K562 (cell line): ENCODE measurements around the gene DENND6A. TPM values are rescaled to one million over a fixed set of nuclear protein-coding genes. Genes with fewer than 3 reads are reported as not detected.
A peak's percentile ranks its signal among the peaks of the same experiment; 100 is the strongest.

Source experiments
- AFF1 ChIP-seq, 2 experiments: fragments of 450-650 bp; IDR thresholded peaks; 2 replicates each; pipeline ENCODE4 v1.6.1; 2018; ENCODE audit warnings: mild to moderate bottlenecking in 2 of 2, low read depth in 1 of 2; ENCODE audit not compliant: partially characterized antibody in 2 of 2
- ATF3 ChIP-seq, 2 experiments: fragments of 450-650 bp in 1 of 2; sonication (generic) in 1 of 2; formaldehyde crosslinking in 1 of 2; IDR thresholded peaks in 1 of 2; conservative IDR thresholded peaks in 1 of 2; 2 replicates each; pipeline versions ENCODE4 v1.6.1 to v1.8.1; 2016 to 2023; ENCODE audit warnings: mild to moderate bottlenecking in 2 of 2, moderate library complexity in 2 of 2, inconsistent platforms in 1 of 2, missing genetic modification reagents in 1 of 2
- C11orf30 ChIP-seq: fragments of 450-650 bp; IDR thresholded peaks from 2 replicates; pipeline ENCODE4 v1.6.1; 2016; ENCODE audit warnings: low read depth, mild to moderate bottlenecking
- CREM ChIP-seq: IDR thresholded peaks from 2 replicates; pipeline ENCODE4 v1.6.1; 2014; ENCODE audit warnings: antibody characterized with exemption, low read depth
- EZH2 ChIP-seq: IDR thresholded peaks from 2 replicates; pipeline ENCODE4 v1.6.1; 2012; ENCODE audit warnings: low read depth, mild to moderate bottlenecking, inconsistent platforms, low read length, borderline replicate concordance
- MAFG ChIP-seq: fragments of 450-650 bp; conservative IDR thresholded peaks from 2 replicates; pipeline ENCODE4 v1.6.1; 2016; ENCODE audit warnings: missing genetic modification characterization, missing compliant biosample characterization
- NCOA4 ChIP-seq: fragments of 450-650 bp; IDR thresholded peaks from 2 replicates; pipeline ENCODE4 v1.6.1; 2018; ENCODE audit warnings: mild to moderate bottlenecking; ENCODE audit not compliant: partially characterized antibody
- NFE2 ChIP-seq: IDR thresholded peaks from 2 replicates; pipeline ENCODE4 v1.6.1; 2014; ENCODE audit warnings: antibody characterized with exemption, low read depth
- PHB2 ChIP-seq: fragments of 450-650 bp; IDR thresholded peaks from 2 replicates; pipeline ENCODE4 v1.6.1; 2017; ENCODE audit warnings: low read depth
- RBM25 ChIP-seq: fragments of 200-400 bp; formaldehyde crosslinking; IDR thresholded peaks from 2 replicates; pipeline ENCODE4 v1.6.1; 2018; ENCODE audit warnings: low read length, low read depth, moderate library complexity; ENCODE audit not compliant: severe bottlenecking
- SMC3 ChIP-seq: conservative IDR thresholded peaks from 2 replicates; pipeline ENCODE4 v1.6.1; 2011; ENCODE audit warnings: low read depth, low read length, improper control_type of control experiment; ENCODE audit not compliant: insufficient read depth
- SRF ChIP-seq, 2 experiments: fragments of 250-450, 450-650 bp in 1 of 2; sonication (Bioruptor Pico) in 1 of 2; sonication (generic) in 1 of 2; formaldehyde crosslinking; IDR thresholded peaks; 2 replicates each; pipeline versions ENCODE4 v1.5.0 to v1.5.1; 2020 to 2022; ENCODE audit warnings: mild to moderate bottlenecking in 1 of 2, missing genetic modification reagents in 1 of 2
- SRSF9 ChIP-seq: fragments of 200-400 bp; formaldehyde crosslinking; IDR thresholded peaks from 2 replicates; pipeline ENCODE4 v1.6.1; 2017; ENCODE audit warnings: low read depth, low read length, borderline replicate concordance
- ZBTB17 ChIP-seq: fragments of 450-650 bp; formaldehyde crosslinking; IDR thresholded peaks from 2 replicates; pipeline ENCODE4 v1.4.0; 2020; ENCODE audit warnings: mild to moderate bottlenecking
- ZNF12 ChIP-seq: sonication (generic); formaldehyde crosslinking; IDR thresholded peaks from 2 replicates; pipeline ENCODE4 v1.4.0; 2020; ENCODE audit warnings: mild to moderate bottlenecking, missing genetic modification reagents
- ZNF316 ChIP-seq: fragments of 450-650 bp; IDR thresholded peaks from 2 replicates; pipeline ENCODE4 v1.6.1; 2016
- ZNF717 ChIP-seq: fragments of 250-450 bp; sonication (Bioruptor Pico); IDR thresholded peaks from 2 replicates; pipeline ENCODE4 v1.5.0; 2021
- ZNF76 ChIP-seq: fragments of 250-450 bp; sonication (Bioruptor Pico); IDR thresholded peaks from 2 replicates; pipeline ENCODE4 v1.4.0; 2020; ENCODE audit warnings: mild to moderate bottlenecking, moderate library complexity, borderline replicate concordance
- polyA plus RNA-seq, 8 experiments: library from polyadenylated mRNA; depleted of rRNA in 4 of 8; stranded (reverse) in 5 of 8; unstranded in 3 of 8; fragments of >200 nt; fragmentation: Nextera tagmentation in 2 of 8; fragmentation: Illumina TruSeq in 1 of 8; extraction: Ambion mirVana in 2 of 8; extraction: Trizol in 1 of 8; gene quantifications; 2 replicates each; pipeline versions ENCODE4 v1.2.1 to v1.2.3, GENCODE V29; 2011 to 2014; ENCODE audit warnings: inconsistent platforms in 1 of 8, missing spikeins in 1 of 8
- total RNA-seq, 7 experiments: library from RNA; depleted of rRNA in 6 of 7; stranded (reverse); fragments of >200 nt in 6 of 7; fragmentation: Illumina TruSeq in 2 of 7; extraction: Trizol in 2 of 7; gene quantifications; 2 replicates each; pipeline versions ENCODE4 v1.2.1 to v1.2.3, GENCODE V29; 2011 to 2021; ENCODE audit warnings: low replicate concordance in 1 of 7
- TF ChIP-seq, protein P1 (sequence below): sonication (generic); formaldehyde crosslinking; IDR thresholded peaks from 2 replicates; pipeline ENCODE4 v1.8.0; 2023; ENCODE audit warnings: missing genetic modification reagents, mild to moderate bottlenecking, borderline replicate concordance

The DENND6A gene
- total and polyA plus RNA-seq, 9 of the 15 experiments (the other 6 are each of a cell fraction or from before 2014, with no cell fraction given): 1.5 to 12.7 (median 7.1) TPM

GRCh38 chr3:57661404-57661803 lies 31.5 kb downstream of the DENND6A start (continued):
- TF ChIP-seq AFF1 (IDR thresholded peaks at IDR 0.05; ENCODE audit: low read depth in 1 of 2, partially characterized antibody in 2 of 2) (no peak), C11orf30 (peak; percentile 64), EZH2 (no peak), SMC3 (no peak), ZNF717 (CRISPR knock-in tag) (no peak), NFE2 (peak; percentile 24; the same call in 1 of the 2 replicates), ZNF12 (no peak), MAFG (peak; percentile 78), SRF (CRISPR knock-in tag; IDR thresholded peaks at IDR 0.05) (no peak), RBM25 (no peak), SRSF9 (no peak), CREM (no peak), ZNF76 (CRISPR knock-in tag) (no peak), PHB2 (no peak), ATF3 (IDR thresholded peaks at IDR 0.05) (peak; percentile 18; the same call in 1 of the 2 replicates), ATF3 (CRISPR knock-in tag; conservative IDR thresholded peaks at IDR 0.05) (no peak), ZBTB17 (CRISPR knock-in tag) (no peak), NCOA4 (no peak), ZNF316 (peak; percentile 85)
- TF ChIP-seq, protein P1, sequence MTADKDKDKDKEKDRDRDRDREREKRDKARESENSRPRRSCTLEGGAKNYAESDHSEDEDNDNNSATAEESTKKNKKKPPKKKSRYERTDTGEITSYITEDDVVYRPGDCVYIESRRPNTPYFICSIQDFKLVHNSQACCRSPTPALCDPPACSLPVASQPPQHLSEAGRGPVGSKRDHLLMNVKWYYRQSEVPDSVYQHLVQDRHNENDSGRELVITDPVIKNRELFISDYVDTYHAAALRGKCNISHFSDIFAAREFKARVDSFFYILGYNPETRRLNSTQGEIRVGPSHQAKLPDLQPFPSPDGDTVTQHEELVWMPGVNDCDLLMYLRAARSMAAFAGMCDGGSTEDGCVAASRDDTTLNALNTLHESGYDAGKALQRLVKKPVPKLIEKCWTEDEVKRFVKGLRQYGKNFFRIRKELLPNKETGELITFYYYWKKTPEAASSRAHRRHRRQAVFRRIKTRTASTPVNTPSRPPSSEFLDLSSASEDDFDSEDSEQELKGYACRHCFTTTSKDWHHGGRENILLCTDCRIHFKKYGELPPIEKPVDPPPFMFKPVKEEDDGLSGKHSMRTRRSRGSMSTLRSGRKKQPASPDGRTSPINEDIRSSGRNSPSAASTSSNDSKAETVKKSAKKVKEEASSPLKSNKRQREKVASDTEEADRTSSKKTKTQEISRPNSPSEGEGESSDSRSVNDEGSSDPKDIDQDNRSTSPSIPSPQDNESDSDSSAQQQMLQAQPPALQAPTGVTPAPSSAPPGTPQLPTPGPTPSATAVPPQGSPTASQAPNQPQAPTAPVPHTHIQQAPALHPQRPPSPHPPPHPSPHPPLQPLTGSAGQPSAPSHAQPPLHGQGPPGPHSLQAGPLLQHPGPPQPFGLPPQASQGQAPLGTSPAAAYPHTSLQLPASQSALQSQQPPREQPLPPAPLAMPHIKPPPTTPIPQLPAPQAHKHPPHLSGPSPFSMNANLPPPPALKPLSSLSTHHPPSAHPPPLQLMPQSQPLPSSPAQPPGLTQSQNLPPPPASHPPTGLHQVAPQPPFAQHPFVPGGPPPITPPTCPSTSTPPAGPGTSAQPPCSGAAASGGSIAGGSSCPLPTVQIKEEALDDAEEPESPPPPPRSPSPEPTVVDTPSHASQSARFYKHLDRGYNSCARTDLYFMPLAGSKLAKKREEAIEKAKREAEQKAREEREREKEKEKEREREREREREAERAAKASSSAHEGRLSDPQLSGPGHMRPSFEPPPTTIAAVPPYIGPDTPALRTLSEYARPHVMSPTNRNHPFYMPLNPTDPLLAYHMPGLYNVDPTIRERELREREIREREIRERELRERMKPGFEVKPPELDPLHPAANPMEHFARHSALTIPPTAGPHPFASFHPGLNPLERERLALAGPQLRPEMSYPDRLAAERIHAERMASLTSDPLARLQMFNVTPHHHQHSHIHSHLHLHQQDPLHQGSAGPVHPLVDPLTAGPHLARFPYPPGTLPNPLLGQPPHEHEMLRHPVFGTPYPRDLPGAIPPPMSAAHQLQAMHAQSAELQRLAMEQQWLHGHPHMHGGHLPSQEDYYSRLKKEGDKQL (CRISPR knock-in tag): no peak
